ENCODE data around the gene PPWD1. TPM values are rescaled to one million over a fixed set of nuclear protein-coding genes. Genes with fewer than 3 reads are reported as not detected.

The PPWD1 gene
- total and polyA plus RNA-seq, 3 donors from 2014 or later, result 32.9 to 74.3 (median 60.3) TPM

DNA sequence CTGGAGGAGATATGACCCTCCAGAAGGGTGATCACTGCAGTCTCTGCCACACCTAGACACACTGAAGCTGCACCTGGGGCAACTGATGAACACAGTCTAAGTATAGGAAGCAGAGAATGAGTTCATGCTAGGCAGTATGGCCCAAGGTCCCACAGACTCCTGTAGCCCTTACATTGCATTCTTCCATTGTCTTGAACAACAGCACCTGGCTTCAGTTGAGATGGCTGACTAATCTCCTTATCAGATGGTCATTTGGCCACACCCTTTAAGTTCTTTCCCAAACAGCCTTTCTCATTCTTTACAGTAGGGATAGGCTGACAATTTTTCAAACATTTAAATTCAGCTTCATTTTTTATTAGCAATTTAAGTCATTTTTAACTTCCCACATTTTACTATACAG is 23.3 kb upstream of the PPWD1 start:
- Histone ChIP-seq H3K9me3 (no peaks in the 10 kb centered on the region), H3K27ac (no peak overlapping the region), H3K36me3 (ENCODE audit: low read depth, missing control alignments) (no peaks in the 10 kb centered on the region), H3K4me1 (no peaks in the 10 kb centered on the region), H3K4me3 (no peak overlapping the region), H3K27me3 (no peaks in the 10 kb centered on the region)
- TF ChIP-seq, protein P1, sequence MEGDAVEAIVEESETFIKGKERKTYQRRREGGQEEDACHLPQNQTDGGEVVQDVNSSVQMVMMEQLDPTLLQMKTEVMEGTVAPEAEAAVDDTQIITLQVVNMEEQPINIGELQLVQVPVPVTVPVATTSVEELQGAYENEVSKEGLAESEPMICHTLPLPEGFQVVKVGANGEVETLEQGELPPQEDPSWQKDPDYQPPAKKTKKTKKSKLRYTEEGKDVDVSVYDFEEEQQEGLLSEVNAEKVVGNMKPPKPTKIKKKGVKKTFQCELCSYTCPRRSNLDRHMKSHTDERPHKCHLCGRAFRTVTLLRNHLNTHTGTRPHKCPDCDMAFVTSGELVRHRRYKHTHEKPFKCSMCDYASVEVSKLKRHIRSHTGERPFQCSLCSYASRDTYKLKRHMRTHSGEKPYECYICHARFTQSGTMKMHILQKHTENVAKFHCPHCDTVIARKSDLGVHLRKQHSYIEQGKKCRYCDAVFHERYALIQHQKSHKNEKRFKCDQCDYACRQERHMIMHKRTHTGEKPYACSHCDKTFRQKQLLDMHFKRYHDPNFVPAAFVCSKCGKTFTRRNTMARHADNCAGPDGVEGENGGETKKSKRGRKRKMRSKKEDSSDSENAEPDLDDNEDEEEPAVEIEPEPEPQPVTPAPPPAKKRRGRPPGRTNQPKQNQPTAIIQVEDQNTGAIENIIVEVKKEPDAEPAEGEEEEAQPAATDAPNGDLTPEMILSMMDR (IDR thresholded peaks at IDR 0.05), result no peak
- no peak for TF ChIP-seq POLR2A (IDR thresholded peaks at IDR 0.05)
- intact Hi-C loops (cut with DNase I; ENCODE audit: low total_unique reads), result no loop called here
- DNase-seq, result no peak

- no peak overlapping the region for H3K27ac ChIP-seq
- H3K4me1 ChIP-seq, result no peaks in the 10 kb centered on the region
- H3K4me3 ChIP-seq, result no peak overlapping the region
- 96 to 98% methylated on average over 4 of the region's 4 CpGs for WGBS, 2 donors
- no peaks in the 10 kb centered on the region for H3K9me3 ChIP-seq
- intact Hi-C loops (cut with DNase I; ENCODE audit: low total_unique reads), result no loop called here
- H3K27me3 ChIP-seq, result no peaks in the 10 kb centered on the region
- no peaks in the 10 kb centered on the region for H3K36me3 ChIP-seq (ENCODE audit: low read depth, missing control alignments)
- TF ChIP-seq POLR2A (IDR thresholded peaks at IDR 0.05), result no peak
- TF ChIP-seq, protein P1 (IDR thresholded peaks at IDR 0.05), result no peak
- no peak for DNase-seq
Observed at GRCh38 chr5:65544473-65544872, 18.6 kb upstream of the PPWD1 start.

GRCh38 chr5:65546141-65546540 is 17.0 kb upstream of the PPWD1 start:
- WGBS, 2 donors, result 88 to 93% methylated on average over 5 of the region's 5 CpGs
- intact Hi-C loops (cut with DNase I; ENCODE audit: low total_unique reads), result no loop called here
- DNase-seq, result no peak
- H3K27ac ChIP-seq, result no peak overlapping the region
- no peaks in the 10 kb centered on the region for H3K36me3 ChIP-seq (ENCODE audit: low read depth, missing control alignments)
- no peaks in the 10 kb centered on the region for H3K27me3 ChIP-seq
- no peaks in the 10 kb centered on the region for H3K9me3 ChIP-seq
- no peak overlapping the region for H3K4me3 ChIP-seq
- H3K4me1 ChIP-seq, result no peaks in the 10 kb centered on the region
- no peak for TF ChIP-seq POLR2A (IDR thresholded peaks at IDR 0.05)
- TF ChIP-seq, protein P1 (IDR thresholded peaks at IDR 0.05), result no peak

- Histone ChIP-seq H3K9me3 (no peaks in the 10 kb centered on the region), H3K4me1 (no peaks in the 10 kb centered on the region), H3K27ac (no peak overlapping the region), H3K36me3 (ENCODE audit: low read depth, missing control alignments) (no peaks in the 10 kb centered on the region), H3K27me3 (no peaks in the 10 kb centered on the region), H3K4me3 (no peak overlapping the region)
- WGBS, 2 donors, result 94 to 95% methylated on average over 7 of the region's 7 CpGs
- no peak for DNase-seq
- no peak for TF ChIP-seq POLR2A (IDR thresholded peaks at IDR 0.05)
- TF ChIP-seq, protein P1 (IDR thresholded peaks at IDR 0.05), result no peak
- intact Hi-C loops (cut with DNase I; ENCODE audit: low total_unique reads), result no loop called here
Observed at GRCh38 chr5:65548281-65548680, 14.8 kb upstream of the PPWD1 start.

- Histone ChIP-seq H3K4me1 (no peaks in the 10 kb centered on the region), H3K27ac (no peak overlapping the region), H3K27me3 (no peaks in the 10 kb centered on the region), H3K36me3 (ENCODE audit: low read depth, missing control alignments) (no peaks in the 10 kb centered on the region), H3K9me3 (no peaks in the 10 kb centered on the region), H3K4me3 (no peak overlapping the region)
- WGBS, 2 donors, result 74 to 85% methylated on average over 5 of the region's 5 CpGs
- DNase-seq, result no peak
- TF ChIP-seq POLR2A (IDR thresholded peaks at IDR 0.05), result no peak
- TF ChIP-seq, protein P1 (IDR thresholded peaks at IDR 0.05), result no peak
- intact Hi-C loops (cut with DNase I; ENCODE audit: low total_unique reads), result no loop called here
Observed at GRCh38 chr5:65553941-65554340, 9.2 kb upstream of the PPWD1 start.

All from testis (tissue), 3 donors.